DOHH2 (cell line): ENCODE measurements around the gene MED12L.

Experiments used
- H3F3A ChIP-seq: fragments of 200-600 bp; sonication (generic), shearing (Covaris generic); 2 replicates; pipeline ENCODE4 v1.6.0; 2016; ENCODE audit warnings: antibody characterized with exemption, mild to moderate bottlenecking; ENCODE audit not compliant: control insufficient read depth, insufficient read depth
- H3K27ac ChIP-seq: fragments of 200-600 bp; sonication (generic); 2 replicates; pipeline ENCODE4 v1.5.1; 2014; ENCODE audit warnings: low read depth, mild to moderate bottlenecking, low read length, moderate library complexity
- H3K27me3 ChIP-seq: fragments of 200-600 bp; sonication (generic); 2 replicates; pipeline ENCODE4 v1.6.1; 2014; ENCODE audit warnings: mild to moderate bottlenecking, low read length, mixed read lengths; ENCODE audit not compliant: control insufficient read depth
- H3K36me3 ChIP-seq: fragments of 200-600 bp; sonication (generic); 2 replicates; pipeline ENCODE4 v1.6.1; 2014; ENCODE audit warnings: mild to moderate bottlenecking, low read length, moderate library complexity, mixed read lengths; ENCODE audit not compliant: control insufficient read depth
- H3K4me1 ChIP-seq: fragments of 200-600 bp; sonication (generic); 2 replicates; pipeline ENCODE4 v1.6.1; 2014; ENCODE audit warnings: mild to moderate bottlenecking, low read length, mixed read lengths; ENCODE audit not compliant: control insufficient read depth
- H3K4me2 ChIP-seq: fragments of 200-600 bp; sonication (generic); 2 replicates; pipeline ENCODE4 v1.6.0; 2014; ENCODE audit warnings: mild to moderate bottlenecking, low read length, moderate library complexity
- H3K4me3 ChIP-seq: fragments of 200-600 bp; sonication (generic); 2 replicates; pipeline ENCODE4 v1.5.1; 2014; ENCODE audit warnings: mild to moderate bottlenecking, low read length, mixed read lengths
- H3K79me2 ChIP-seq: fragments of 200-600 bp; sonication (generic); 2 replicates; pipeline ENCODE4 v1.6.1; 2014; ENCODE audit warnings: mild to moderate bottlenecking, low read length, mixed read lengths; ENCODE audit not compliant: control insufficient read depth
- H3K9me2 ChIP-seq: fragments of 200-600 bp; sonication (generic); replicated peaks from 2 replicates; pipeline ENCODE4 v1.6.1; 2014; ENCODE audit warnings: mild to moderate bottlenecking, low read length, mixed read lengths; ENCODE audit not compliant: control insufficient read depth
- H3K9me3 ChIP-seq: fragments of 200-600 bp; sonication (generic); 2 replicates; pipeline ENCODE4 v1.6.1; 2014; ENCODE audit warnings: antibody characterized with exemption, low read length, mixed read lengths; ENCODE audit not compliant: control insufficient read depth, insufficient read depth
- H4K20me1 ChIP-seq: fragments of 200-600 bp; sonication (generic); 2 replicates; pipeline ENCODE4 v1.6.0; 2014; ENCODE audit warnings: low read depth, mild to moderate bottlenecking, antibody characterized with exemption, low read length, moderate library complexity; ENCODE audit not compliant: control insufficient read depth, insufficient read depth
- EZH2phosphoT487 ChIP-seq: fragments of 200-600 bp; sonication (generic); IDR thresholded peaks from 2 replicates; pipeline ENCODE4 v1.6.1; 2017; ENCODE audit warnings: borderline replicate concordance, mild to moderate bottlenecking, antibody characterized with exemption, low read length, moderate library complexity, mixed read lengths
- TF ChIP-seq, protein P1 (sequence below): fragments of 200-600 bp; sonication (generic); IDR thresholded peaks from one replicate; pipeline ENCODE4 v1.5.1; 2014; ENCODE audit warnings: antibody characterized with exemption, mild to moderate bottlenecking, low read depth, low read length; ENCODE audit not compliant: poor library complexity, severe bottlenecking

Gene MED12L

GRCh38 chr3:151282921-151283320 lies 197.5 kb downstream of the MED12L start:
- H3K9me3 ChIP-seq: no peaks in the 10 kb centered on the region
- TF ChIP-seq, protein P1, sequence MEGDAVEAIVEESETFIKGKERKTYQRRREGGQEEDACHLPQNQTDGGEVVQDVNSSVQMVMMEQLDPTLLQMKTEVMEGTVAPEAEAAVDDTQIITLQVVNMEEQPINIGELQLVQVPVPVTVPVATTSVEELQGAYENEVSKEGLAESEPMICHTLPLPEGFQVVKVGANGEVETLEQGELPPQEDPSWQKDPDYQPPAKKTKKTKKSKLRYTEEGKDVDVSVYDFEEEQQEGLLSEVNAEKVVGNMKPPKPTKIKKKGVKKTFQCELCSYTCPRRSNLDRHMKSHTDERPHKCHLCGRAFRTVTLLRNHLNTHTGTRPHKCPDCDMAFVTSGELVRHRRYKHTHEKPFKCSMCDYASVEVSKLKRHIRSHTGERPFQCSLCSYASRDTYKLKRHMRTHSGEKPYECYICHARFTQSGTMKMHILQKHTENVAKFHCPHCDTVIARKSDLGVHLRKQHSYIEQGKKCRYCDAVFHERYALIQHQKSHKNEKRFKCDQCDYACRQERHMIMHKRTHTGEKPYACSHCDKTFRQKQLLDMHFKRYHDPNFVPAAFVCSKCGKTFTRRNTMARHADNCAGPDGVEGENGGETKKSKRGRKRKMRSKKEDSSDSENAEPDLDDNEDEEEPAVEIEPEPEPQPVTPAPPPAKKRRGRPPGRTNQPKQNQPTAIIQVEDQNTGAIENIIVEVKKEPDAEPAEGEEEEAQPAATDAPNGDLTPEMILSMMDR: peak; percentile 61
- no peak for TF ChIP-seq EZH2phosphoT487
- H4K20me1 ChIP-seq: no peaks in the 10 kb centered on the region
- no peak overlapping the region for H3K4me3 ChIP-seq
- no peaks in the 10 kb centered on the region for H3F3A ChIP-seq
- H3K4me2 ChIP-seq: no peak overlapping the region
- H3K4me1 ChIP-seq: peaks cover 11% of the 10 kb centered on the region
- no peaks in the 10 kb centered on the region for H3K36me3 ChIP-seq
- no peaks in the 10 kb centered on the region for H3K9me2 ChIP-seq
- no peaks in the 10 kb centered on the region for H3K27me3 ChIP-seq
- H3K79me2 ChIP-seq: no peaks in the 10 kb centered on the region
- H3K27ac ChIP-seq: no peak overlapping the region

GRCh38 chr3:151283387-151283786 lies 197.9 kb downstream of the MED12L start:
- H3K79me2 ChIP-seq: no peaks in the 10 kb centered on the region
- no peaks in the 10 kb centered on the region for H3K27me3 ChIP-seq
- no peaks in the 10 kb centered on the region for H3F3A ChIP-seq
- no peaks in the 10 kb centered on the region for H3K36me3 ChIP-seq
- H3K9me3 ChIP-seq: no peaks in the 10 kb centered on the region
- H3K4me2 ChIP-seq: no peak overlapping the region
- peaks cover 7% of the 10 kb centered on the region for H3K4me1 ChIP-seq
- H4K20me1 ChIP-seq: no peaks in the 10 kb centered on the region
- no peak overlapping the region for H3K27ac ChIP-seq
- H3K9me2 ChIP-seq: no peaks in the 10 kb centered on the region
- H3K4me3 ChIP-seq: no peak overlapping the region
- TF ChIP-seq EZH2phosphoT487: no peak
- TF ChIP-seq, protein P1: no peak

GRCh38 chr3:151283907-151284461 lies 198.5 kb downstream of the MED12L start:
- TF ChIP-seq, protein P1: no peak
- no peak for TF ChIP-seq EZH2phosphoT487
- H3K27ac ChIP-seq: no peak overlapping the region

More at GRCh38 chr3:151283907-151284461, 198.5 kb downstream of the MED12L start:
- Histone ChIP-seq H3K4me2 (no peak overlapping the region), H3K4me3 (no peak overlapping the region), H3K4me1 (peaks cover under 1% of the 10 kb centered on the region), H4K20me1 (no peaks in the 10 kb centered on the region), H3F3A (no peaks in the 10 kb centered on the region), H3K9me3 (no peaks in the 10 kb centered on the region), H3K36me3 (no peaks in the 10 kb centered on the region), H3K27me3 (no peaks in the 10 kb centered on the region), H3K79me2 (no peaks in the 10 kb centered on the region), H3K9me2 (no peaks in the 10 kb centered on the region)
